Measurements from ENCODE around the gene RBPMS2. TPM values are rescaled to one million over a fixed set of nuclear protein-coding genes. Genes with fewer than 3 reads are reported as not detected.

The RBPMS2 gene
- polyA plus RNA-seq (2011; rRNA removed) (3.0 and 3.5 TPM in 2 replicates), polyA plus RNA-seq (2017; fragmentation: RNase III; extraction: RNeasy Plus Mini Kit Qiagen cat#74134 plus additional on column Dnase treatment) (7.8 to 8.7 TPM (median 8.7 TPM) in 3 replicates), polyA minus RNA-seq (2011; rRNA and poly(A)+ RNA removed) (3.3 and 4.4 TPM in 2 replicates)
- polyA plus RNA-seq (2012; cell fraction: cytosol; rRNA removed): 8.8 and 11.4 TPM in 2 replicates
- 8.7 and 9.5 TPM in 2 replicates for polyA plus RNA-seq (2012; cell fraction: nucleus; rRNA removed)

- WGBS (ENCODE audit: missing lambda C conversion rate): 9% methylated on average over 48 of the region's 90 CpGs
- ChIA-PET CTCF (no interaction called here), POLR2A (interaction anchor here (0.6 kb wide), 1 partner anchor 11 kb away, joined by 5 read pairs; no protein-coding TSS in a partner anchor)
- H3K27ac ChIP-seq: peak within 1 kb of the TSS; percentile 92 to 93
- TF ChIP-seq BCL3 (IDR thresholded peaks at IDR 0.05) (0 out of 3 replicates have a peak, but pooled peaks have one; percentile 46), PHF8 (IDR thresholded peaks at IDR 0.05; ENCODE audit: borderline replicate concordance, low read depth) (peak; percentile 60; the same call in 1 of the 2 replicates), NFE2L2 (conservative IDR thresholded peaks at IDR 0.05; ENCODE audit: low read length) (no peak)
- H3K4me3 ChIP-seq: peak within 1 kb of the TSS; percentile 71
- DNase-seq (ENCODE audit: low read depth in 1 of 2, low spot score in 1 of 2) (peak; percentile 37 to 38), FAIRE-seq (no peak), ATAC-seq (peak; percentile 44 to 68)
- H3K4me1 ChIP-seq: peaks cover 11% of the 10 kb centered on the region
- H3K9me3 ChIP-seq: no peaks in the 10 kb centered on the region
- peak within 1 kb of the TSS; percentile 100 for H3K4me2 ChIP-seq
These were observed at the start of gene RBPMS2 for GRCh38 chr15:64775551-64776401. Gene RBPMS2, minus strand, starts transcription at chr15:64775589. Its CDS starts 270 bp downstream, at chr15:64775319.

- no peak for DNase-seq (ENCODE audit: low read depth in 1 of 2, low spot score in 1 of 2)
- WGBS (ENCODE audit: missing lambda C conversion rate): 8% methylated on average over 17 of the region's 17 CpGs
- POLR2A ChIA-PET: interaction anchor here (0.6 to 1.7 kb wide), 9 partner anchors 10 to 390 kb away, joined by 3 to 11 read pairs (median 4); partner anchors contain the start of genes PLEKHO2 and SPG21
These were observed 49.6 kb upstream of the RBPMS2 start for GRCh38 chr15:64824929-64825430.

More at GRCh38 chr15:64824929-64825430, 49.6 kb upstream of the RBPMS2 start:
- peaks cover 9% of the 10 kb centered on the region for H3K4me1 ChIP-seq
- CTCF ChIA-PET: interaction anchor here (2.2 to 2.6 kb wide), 3 partner anchors 11 to 15 kb away, joined by 8 to 18 read pairs (median 12); no protein-coding TSS in a partner anchor
- H3K9me3 ChIP-seq: no peaks in the 10 kb centered on the region
- peak overlapping the region; percentile 94 for H3K4me2 ChIP-seq
- peak overlapping the region; percentile 61 for H3K4me3 ChIP-seq
- FAIRE-seq: no peak
- no peak for TF ChIP-seq MAFK (IDR thresholded peaks at IDR 0.05; ENCODE audit: partially characterized antibody)
- TF ChIP-seq MAZ (IDR thresholded peaks at IDR 0.05; ENCODE audit: borderline replicate concordance, low read depth, low read length): no peak
- no peak for TF ChIP-seq HES2 (IDR thresholded peaks at IDR 0.05)
- no peak for TF ChIP-seq CEBPB (IDR thresholded peaks at IDR 0.05)
- no peak for TF ChIP-seq HMGXB4 (CRISPR knock-in tag; IDR thresholded peaks at IDR 0.05; ENCODE audit: borderline replicate concordance)
- no peak for TF ChIP-seq NPAS2 (CRISPR knock-in tag; IDR thresholded peaks at IDR 0.05; ENCODE audit: borderline replicate concordance)
- TF ChIP-seq ZNF302 (CRISPR knock-in tag; IDR thresholded peaks at IDR 0.05): no peak
- no peak for TF ChIP-seq RFX5 (IDR thresholded peaks at IDR 0.05)
- no peak for TF ChIP-seq ZC3H11A (IDR thresholded peaks at IDR 0.05)
- no peak for TF ChIP-seq KDM5A (IDR thresholded peaks at IDR 0.05)
- TF ChIP-seq ZFP36 (IDR thresholded peaks at IDR 0.05; ENCODE audit: borderline replicate concordance, partially characterized antibody): no peak
- TF ChIP-seq ELK1 (IDR thresholded peaks at IDR 0.05; ENCODE audit: low read depth, low read length): no peak
- TF ChIP-seq RNF2 (IDR thresholded peaks at IDR 0.05; ENCODE audit: borderline replicate concordance, low read depth): no peak
- TF ChIP-seq CHD4 (IDR thresholded peaks at IDR 0.05; ENCODE audit: borderline replicate concordance): no peak
- no peak for TF ChIP-seq ZSCAN20 (CRISPR knock-in tag; IDR thresholded peaks at IDR 0.05)
- TF ChIP-seq KDM1A (IDR thresholded peaks at IDR 0.05; ENCODE audit: low read depth): no peak
- peak overlapping the region; percentile 74 to 91 for H3K27ac ChIP-seq
- ATAC-seq: peak; percentile 35 to 44
